Measurements from ENCODE around the gene ZNF506. TPM values are rescaled to one million over a fixed set of nuclear protein-coding genes. Genes with fewer than 3 reads are reported as not detected.

ZNF506 gene
- total RNA-seq = 22.4 and 23.3 TPM in 2 replicates

GRCh38 chr19:19821366-19821951 is at the start of gene ZNF506:
Gene ZNF506, minus strand, starts transcription at chr19:19821750. Its CDS starts 147 bp downstream, at chr19:19821603.

GRCh38 chr19:19865750-19866610 is 44.4 kb upstream of the ZNF506 start, which contains the start of gene ZNF253:
Gene ZNF253, plus strand, starts transcription at chr19:19865882. Its CDS starts 115 bp downstream, at chr19:19865997.

Small RNA genes within 50 kb of the gene (small RNA-seq; reads per million reads assigned to genes)
- gene AC011477.5 = not detected

Other genes starting within 250 kb of the ZNF506 start
- 2.0 and 5.5 TPM in 2 replicates for gene PBX4, start 203.1 kb downstream of the ZNF506 start, total RNA-seq
- gene LPAR2, start 193.5 kb downstream of the ZNF506 start, total RNA-seq = 21.4 and 23.2 TPM in 2 replicates
- 9.0 and 10.5 TPM in 2 replicates for gene GMIP, start 178.1 kb downstream of the ZNF506 start, total RNA-seq
- 42.4 and 106 TPM in 2 replicates for gene ATP13A1, start 158.1 kb downstream of the ZNF506 start, total RNA-seq
- 4.7 and 4.8 TPM in 2 replicates for gene ZNF101, start 152.9 kb downstream of the ZNF506 start, total RNA-seq
- gene ZNF14, start 88.6 kb downstream of the ZNF506 start, total RNA-seq = 3.7 and 6.3 TPM in 2 replicates
- gene ZNF253, start 44.1 kb upstream of the ZNF506 start, total RNA-seq = 5.9 and 9.8 TPM in 2 replicates
- gene ZNF93, start 79.2 kb upstream of the ZNF506 start, total RNA-seq = 8.4 and 8.6 TPM in 2 replicates
- 2.3 and 3.1 TPM in 2 replicates for gene ZNF682, start 217.8 kb upstream of the ZNF506 start, total RNA-seq

Measured in placental epithelial cell (primary cell).